ENCODE data around the gene KAT7.
A peak's percentile ranks its signal among the peaks of the same experiment; 100 is the strongest.

Gene KAT7

DNA sequence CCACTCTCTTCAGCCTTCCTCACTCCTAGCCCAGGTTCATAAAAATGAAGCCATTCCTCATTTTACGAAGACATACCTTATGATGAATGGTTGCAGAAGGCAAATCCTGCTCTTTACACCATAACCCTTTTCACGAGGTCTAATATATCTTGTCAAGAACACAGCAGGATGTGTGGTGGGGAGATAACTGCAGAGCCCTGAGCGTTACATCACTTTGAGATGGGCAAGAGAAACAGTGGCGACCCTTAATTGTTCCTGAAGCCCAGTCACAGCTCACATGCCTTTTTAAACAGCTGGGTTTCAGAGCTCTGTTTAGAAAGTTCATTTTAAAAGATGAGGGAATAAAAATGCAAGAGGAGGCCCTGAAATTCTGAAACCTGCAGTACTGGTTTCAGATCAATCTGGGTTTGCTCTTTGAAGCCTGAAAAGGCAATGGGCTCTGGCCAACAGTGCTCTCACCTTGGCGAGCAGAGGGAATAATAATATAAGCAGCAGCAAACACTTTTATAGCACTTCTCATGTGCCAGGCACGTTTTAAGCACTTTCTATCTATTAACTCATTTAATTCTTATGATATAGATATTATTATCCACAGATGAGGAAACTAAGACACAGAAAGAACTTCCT, 27.4 kb upstream of the KAT7 start:
- no peak for DNase-seq (ENCODE audit: low read depth)

DNA sequence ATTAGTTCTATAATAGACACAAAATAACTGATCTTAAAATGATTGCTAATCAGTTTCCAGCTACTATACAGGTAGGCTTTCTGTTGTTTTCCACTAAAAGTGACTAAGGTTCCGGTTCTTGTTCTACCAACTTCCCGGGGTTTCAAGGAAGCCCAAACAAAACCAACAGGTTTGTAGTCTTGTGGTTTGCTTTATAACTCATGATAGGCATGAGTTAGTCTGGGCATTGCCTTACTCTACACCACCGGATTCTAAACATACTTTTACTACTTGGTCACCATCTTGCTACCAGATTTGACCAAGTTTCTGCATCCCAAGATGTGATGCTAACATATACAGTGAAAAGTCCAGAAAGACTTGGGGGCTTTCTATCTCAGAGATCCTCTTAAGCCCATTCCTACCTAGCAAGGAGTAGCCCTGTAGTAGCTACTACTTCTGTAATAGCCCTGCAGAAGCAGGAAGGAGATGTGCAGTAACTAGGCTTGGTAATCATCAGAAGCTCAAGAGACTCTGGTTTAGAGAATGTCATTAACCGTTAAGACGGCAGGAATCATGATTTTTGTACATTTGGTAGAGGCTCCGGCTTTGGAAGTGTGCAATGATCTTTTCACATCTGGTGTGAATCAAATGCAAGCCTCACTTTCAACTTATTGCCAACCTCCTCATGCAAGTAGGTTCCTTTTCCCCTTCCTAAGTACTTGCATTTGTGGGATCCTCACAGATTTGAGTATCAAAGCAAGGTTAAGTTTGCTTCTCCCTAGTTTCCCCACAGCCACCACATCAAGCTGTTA, 26.1 kb upstream of the KAT7 start:
- no peak for DNase-seq (ENCODE audit: low read depth)

- peak; percentile 92 for DNase-seq (ENCODE audit: low read depth)
Observed at GRCh38 chr17:49763735-49764558, 24.5 kb upstream of the KAT7 start, which contains the start of gene FAM117A. FAM117A (minus strand) TSS chr17:49764131; CDS start chr17:49764087, 44 bp downstream.

GRCh38 chr17:49764559-49765180, 23.8 kb upstream of the KAT7 start:
- no peak for DNase-seq (ENCODE audit: low read depth)

- no peak for DNase-seq (ENCODE audit: low read depth)
Observed at GRCh38 chr17:49766918-49767530, 21.5 kb upstream of the KAT7 start.

- no peak for DNase-seq (ENCODE audit: low read depth)
Observed at GRCh38 chr17:49775546-49776260, 12.8 kb upstream of the KAT7 start.

GRCh38 chr17:49776551-49777300, 11.8 kb upstream of the KAT7 start:
- DNase-seq (ENCODE audit: low read depth), result no peak

GRCh38 chr17:49777563-49777962, 10.9 kb upstream of the KAT7 start:
- no peak for DNase-seq (ENCODE audit: low read depth)

DNA sequence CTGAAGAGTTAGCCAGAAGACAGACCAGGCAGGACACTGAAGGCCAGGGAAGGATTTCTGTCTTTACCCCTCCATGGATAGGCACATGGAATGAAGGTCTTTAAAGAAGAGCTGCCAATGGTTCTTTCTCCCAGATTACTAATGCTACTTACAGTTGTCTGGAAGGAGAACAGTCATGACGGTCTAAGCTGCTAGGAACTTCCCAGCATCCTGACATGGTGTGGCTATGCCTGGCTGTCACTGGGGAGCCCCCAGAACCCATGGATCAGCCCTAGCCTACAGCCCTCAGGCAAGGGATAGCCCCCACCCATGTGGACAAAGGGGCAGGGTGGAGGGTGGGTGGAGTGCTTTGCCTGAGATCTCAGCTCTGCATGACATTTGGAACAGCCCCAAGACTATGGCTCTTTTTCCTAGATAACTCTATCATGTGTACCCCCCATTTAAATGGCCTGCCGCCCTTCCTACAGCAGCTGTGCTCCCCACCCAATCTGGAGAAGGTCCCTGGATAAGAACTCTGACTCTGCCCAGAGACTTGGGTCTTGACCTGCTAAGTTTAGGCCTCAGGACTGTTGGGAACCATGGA, 9.2 kb upstream of the KAT7 start:
- DNase-seq (ENCODE audit: low read depth), result no peak

- DNase-seq (ENCODE audit: low read depth), result no peak
Observed at GRCh38 chr17:49779739-49780231, 8.7 kb upstream of the KAT7 start.

- no peak for DNase-seq (ENCODE audit: low read depth)
Observed at GRCh38 chr17:49783071-49783715, 5.3 kb upstream of the KAT7 start.

- DNase-seq (ENCODE audit: low read depth), result no peak
Observed at GRCh38 chr17:49783791-49784190, 4.7 kb upstream of the KAT7 start.

DNA sequence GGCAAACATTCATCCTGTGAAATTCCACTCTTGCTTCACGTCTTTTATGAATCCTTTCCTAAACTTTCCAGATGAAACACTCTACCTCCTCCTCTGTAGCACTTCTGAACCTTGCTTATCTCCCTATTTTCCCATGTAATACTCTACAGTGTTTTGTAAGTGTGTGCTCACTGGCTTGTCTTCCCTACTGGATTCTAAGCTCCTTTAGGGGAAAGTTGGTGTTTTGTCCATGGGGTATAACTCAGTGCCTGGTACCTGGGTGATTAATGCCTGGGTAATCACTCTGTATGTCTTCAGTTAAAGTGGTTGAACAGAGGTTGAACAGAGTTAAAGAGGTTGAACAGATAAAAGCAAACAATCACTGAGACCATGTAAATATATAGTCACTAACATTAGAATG, 3.8 kb upstream of the KAT7 start:
- DNase-seq (ENCODE audit: low read depth), result no peak

DNA sequence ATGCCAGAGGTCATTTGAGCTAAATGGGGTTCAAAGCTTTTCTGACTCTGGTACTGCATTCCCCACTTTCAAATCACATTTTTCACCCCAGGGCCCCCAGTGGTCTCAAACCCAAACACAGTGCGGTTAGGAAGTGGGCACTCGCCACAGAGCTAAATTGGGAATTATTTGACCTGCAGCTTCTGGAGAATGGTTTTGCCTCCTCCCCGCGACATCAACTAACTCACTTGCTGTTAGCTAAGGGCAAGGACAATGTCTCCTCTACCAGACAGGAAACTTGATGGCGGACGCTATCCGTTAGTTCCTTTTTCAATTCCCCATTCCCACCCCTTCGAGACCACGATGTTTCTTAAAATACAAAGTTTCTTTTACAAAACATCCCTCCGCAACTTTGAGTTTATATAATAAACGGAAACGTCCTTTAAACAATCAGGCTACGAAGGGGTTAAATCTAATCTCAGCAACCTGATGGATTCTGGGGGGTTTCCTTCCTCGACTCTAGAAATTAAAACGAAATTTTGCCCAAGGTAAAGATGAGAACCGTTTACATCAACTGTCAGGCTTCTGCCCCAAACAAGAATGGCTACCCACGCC, 500 bp upstream of the KAT7 start:
- DNase-seq (ENCODE audit: low read depth), result no peak

DNA sequence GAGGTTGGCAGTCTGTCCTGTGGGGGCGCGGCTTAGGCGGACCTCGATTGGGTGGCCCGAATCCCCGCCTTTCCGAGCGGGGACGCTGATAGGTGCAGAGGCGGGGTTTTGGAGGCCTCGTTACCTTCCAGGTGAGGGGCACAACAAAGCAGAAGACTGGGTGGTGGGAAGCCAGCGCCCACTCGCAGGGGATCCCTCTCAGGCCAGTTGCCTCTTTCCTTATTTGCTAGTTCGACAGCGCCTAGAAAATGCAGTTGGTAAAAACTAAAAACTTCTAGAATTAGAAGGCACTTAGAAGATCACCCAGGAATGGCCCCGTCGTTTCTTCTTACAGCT, 730 bp downstream of the KAT7 start:
- no peak for DNase-seq (ENCODE audit: low read depth)

GRCh38 chr17:49793309-49793708, 4.8 kb downstream of the KAT7 start:
- no peak for DNase-seq (ENCODE audit: low read depth)

DNA sequence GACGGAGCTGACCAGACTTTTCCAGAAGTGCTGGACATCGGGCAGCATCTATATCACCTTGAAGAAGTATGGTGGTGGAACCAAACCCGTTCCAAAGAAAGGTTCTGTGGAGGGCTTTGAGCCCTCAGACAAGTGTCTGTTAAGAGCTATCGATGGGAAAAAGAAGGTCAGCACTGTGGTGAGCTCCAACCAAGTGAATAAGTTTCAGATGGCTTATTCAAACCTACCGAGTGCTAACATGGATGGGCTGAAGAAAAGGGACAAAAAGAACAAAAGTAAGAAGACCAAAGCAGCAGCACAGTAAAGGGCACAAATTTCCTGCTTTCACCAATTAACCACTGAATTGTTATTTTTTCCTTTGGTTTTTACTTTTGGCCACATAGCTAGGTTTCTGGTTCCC, 6.9 kb downstream of the KAT7 start:
- no peak for DNase-seq (ENCODE audit: low read depth)

- DNase-seq (ENCODE audit: low read depth), result no peak
Observed at GRCh38 chr17:49798182-49798581, 9.7 kb downstream of the KAT7 start.

DNA sequence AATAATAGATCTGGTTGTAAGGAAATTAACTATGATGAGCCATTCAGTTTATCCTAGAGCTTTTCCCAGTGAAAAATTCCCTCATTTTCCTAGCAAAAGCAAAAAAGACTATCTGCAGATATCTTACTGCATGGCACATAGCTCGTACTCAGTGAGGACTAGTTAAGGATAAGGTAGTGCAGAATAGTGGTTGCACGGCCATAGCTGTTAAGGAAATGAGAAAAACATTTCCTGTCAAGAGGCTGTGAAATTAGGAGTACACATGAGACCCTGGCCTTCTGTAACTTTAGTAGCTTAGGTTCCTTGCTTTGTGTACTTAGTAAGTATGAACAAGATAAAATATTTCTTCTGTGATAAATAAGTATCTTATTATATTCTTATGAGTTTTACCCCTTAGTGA, 10.3 kb downstream of the KAT7 start:
- DNase-seq (ENCODE audit: low read depth), result no peak
